ENCODE measurements around the gene LTBP3.

LTBP3 gene

DNA sequence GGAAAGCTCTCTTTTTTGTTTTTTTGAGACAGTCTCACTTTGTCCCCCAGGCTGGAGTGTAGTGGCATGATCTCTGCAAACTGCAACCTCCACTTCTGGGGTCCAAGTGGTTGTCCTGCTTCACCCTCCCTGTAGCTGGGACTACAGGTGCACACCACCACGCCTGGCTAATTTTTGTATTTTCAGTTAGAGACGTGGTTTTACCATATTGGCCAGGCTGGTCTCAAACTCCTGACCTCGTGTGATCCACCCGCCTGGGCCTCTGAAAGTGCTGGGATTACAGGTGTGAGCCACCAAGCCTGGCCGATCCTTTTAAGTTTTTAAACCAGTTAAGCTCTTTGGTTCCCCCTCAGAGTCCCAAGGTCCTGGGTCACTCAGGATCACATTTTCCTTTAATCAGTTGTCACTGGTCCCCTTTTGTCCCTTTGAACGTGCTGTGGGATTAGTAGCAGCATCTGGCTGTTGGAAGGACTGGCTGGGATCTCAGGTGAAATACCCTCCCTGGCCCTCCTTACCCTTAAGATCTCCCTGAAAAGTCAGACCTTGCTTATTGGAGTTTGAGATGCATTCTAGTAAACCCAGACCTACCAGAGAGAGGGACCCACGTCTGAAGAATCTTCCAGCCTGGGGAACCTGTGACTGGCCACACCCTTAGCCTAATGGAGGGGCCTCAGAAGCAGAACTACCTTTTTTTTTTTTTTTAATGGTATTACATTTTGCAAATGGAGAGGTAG is 51.2 kb downstream of the LTBP3 start:
- peak; percentile 52 for ATAC-seq
- peak; percentile 57 for DNase-seq

DNA sequence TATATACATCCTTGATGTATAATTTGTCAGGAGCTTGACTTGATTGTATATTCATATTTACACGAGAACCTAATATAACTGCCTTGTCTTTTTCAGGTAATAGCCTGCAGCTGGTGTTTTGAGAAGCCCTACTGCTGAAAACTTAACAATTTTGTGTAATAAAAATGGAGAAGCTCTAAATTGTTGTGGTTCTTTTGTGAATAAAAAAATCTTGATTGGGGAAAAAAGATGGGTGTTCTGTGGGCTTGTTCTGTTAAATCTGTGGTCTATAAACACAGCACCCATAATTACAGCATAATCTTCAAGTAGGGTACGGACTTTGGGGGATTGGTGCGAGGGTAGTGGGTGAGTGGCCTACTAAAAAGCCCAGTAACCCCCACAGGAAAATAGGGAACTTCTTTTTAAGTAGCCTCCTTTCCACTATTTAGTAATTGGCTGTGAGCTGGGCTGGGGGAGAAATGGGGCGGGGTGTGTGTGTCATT is 51.8 kb downstream of the LTBP3 start:
- DNase-seq = no peak
- ATAC-seq = no peak

DNA sequence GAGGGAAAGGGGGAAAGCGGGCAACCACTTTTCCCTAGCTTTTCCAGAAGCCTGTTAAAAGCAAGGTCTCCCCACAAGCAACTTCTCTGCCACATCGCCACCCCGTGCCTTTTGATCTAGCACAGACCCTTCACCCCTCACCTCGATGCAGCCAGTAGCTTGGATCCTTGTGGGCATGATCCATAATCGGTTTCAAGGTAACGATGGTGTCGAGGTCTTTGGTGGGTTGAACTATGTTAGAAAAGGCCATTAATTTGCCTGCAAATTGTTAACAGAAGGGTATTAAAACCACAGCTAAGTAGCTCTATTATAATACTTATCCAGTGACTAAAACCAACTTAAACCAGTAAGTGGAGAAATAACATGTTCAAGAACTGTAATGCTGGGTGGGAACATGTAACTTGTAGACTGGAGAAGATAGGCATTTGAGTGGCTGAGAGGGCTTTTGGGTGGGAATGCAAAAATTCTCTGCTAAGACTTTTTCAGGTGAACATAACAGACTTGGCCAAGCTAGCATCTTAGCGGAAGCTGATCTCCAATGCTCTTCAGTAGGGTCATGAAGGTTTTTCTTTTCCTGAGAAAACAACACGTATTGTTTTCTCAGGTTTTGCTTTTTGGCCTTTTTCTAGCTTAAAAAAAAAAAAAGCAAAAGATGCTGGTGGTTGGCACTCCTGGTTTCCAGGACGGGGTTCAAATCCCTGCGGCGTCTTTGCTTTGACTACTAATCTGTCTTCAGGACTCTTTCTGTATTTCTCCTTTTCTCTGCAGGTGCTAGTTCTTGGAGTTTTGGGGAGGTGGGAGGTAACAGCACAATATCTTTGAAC is 52.5 kb downstream of the LTBP3 start:
- ATAC-seq = no peak
- DNase-seq = no peak

DNA sequence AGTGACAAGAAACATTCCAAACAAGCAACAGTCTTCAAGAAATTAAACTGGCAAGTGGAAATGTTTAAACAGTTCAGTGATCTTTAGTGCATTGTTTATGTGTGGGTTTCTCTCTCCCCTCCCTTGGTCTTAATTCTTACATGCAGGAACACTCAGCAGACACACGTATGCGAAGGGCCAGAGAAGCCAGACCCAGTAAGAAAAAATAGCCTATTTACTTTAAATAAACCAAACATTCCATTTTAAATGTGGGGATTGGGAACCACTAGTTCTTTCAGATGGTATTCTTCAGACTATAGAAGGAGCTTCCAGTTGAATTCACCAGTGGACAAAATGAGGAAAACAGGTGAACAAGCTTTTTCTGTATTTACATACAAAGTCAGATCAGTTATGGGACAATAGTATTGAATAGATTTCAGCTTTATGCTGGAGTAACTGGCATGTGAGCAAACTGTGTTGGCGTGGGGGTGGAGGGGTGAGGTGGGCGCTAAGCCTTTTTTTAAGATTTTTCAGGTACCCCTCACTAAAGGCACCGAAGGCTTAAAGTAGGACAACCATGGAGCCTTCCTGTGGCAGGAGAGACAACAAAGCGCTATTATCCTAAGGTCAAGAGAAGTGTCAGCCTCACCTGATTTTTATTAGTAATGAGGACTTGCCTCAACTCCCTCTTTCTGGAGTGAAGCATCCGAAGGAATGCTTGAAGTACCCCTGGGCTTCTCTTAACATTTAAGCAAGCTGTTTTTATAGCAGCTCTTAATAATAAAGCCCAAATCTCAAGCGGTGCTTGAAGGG is 53.3 kb downstream of the LTBP3 start:
- ATAC-seq (no peak), DNase-seq (no peak)

DNA sequence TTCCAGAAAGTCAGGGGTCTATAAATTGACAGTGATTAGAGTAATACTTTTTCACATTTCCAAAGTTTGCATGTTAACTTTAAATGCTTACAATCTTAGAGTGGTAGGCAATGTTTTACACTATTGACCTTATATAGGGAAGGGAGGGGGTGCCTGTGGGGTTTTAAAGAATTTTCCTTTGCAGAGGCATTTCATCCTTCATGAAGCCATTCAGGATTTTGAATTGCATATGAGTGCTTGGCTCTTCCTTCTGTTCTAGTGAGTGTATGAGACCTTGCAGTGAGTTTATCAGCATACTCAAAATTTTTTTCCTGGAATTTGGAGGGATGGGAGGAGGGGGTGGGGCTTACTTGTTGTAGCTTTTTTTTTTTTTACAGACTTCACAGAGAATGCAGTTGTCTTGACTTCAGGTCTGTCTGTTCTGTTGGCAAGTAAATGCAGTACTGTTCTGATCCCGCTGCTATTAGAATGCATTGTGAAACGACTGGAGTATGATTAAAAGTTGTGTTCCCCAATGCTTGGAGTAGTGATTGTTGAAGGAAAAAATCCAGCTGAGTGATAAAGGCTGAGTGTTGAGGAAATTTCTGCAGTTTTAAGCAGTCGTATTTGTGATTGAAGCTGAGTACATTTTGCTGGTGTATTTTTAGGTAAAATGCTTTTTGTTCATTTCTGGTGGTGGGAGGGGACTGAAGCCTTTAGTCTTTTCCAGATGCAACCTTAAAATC is 54.0 kb downstream of the LTBP3 start:
- no peak for ATAC-seq
- DNase-seq = no peak

DNA sequence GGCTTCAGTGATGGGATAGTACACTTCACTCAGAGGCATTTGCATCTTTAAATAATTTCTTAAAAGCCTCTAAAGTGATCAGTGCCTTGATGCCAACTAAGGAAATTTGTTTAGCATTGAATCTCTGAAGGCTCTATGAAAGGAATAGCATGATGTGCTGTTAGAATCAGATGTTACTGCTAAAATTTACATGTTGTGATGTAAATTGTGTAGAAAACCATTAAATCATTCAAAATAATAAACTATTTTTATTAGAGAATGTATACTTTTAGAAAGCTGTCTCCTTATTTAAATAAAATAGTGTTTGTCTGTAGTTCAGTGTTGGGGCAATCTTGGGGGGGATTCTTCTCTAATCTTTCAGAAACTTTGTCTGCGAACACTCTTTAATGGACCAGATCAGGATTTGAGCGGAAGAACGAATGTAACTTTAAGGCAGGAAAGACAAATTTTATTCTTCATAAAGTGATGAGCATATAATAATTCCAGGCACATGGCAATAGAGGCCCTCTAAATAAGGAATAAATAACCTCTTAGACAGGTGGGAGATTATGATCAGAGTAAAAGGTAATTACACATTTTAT is 54.7 kb downstream of the LTBP3 start:
- DNase-seq = no peak
- ATAC-seq = no peak

DNA sequence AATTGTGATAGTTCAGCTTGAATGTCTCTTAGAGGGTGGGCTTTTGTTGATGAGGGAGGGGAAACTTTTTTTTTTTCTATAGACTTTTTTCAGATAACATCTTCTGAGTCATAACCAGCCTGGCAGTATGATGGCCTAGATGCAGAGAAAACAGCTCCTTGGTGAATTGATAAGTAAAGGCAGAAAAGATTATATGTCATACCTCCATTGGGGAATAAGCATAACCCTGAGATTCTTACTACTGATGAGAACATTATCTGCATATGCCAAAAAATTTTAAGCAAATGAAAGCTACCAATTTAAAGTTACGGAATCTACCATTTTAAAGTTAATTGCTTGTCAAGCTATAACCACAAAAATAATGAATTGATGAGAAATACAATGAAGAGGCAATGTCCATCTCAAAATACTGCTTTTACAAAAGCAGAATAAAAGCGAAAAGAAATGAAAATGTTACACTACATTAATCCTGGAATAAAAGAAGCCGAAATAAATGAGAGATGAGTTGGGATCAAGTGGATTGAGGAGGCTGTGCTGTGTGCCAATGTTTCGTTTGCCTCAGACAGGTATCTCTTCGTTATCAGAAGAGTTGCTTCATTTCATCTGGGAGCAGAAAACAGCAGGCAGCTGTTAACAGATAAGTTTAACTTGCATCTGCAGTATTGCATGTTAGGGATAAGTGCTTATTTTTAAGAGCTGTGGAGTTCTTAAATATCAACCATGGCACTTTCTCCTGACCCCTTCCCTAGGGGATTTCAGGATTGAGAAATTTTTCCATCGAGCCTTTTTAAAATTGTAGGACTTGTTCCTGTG is 55.4 kb downstream of the LTBP3 start:
- no peak for ATAC-seq
- no peak for DNase-seq

DNA sequence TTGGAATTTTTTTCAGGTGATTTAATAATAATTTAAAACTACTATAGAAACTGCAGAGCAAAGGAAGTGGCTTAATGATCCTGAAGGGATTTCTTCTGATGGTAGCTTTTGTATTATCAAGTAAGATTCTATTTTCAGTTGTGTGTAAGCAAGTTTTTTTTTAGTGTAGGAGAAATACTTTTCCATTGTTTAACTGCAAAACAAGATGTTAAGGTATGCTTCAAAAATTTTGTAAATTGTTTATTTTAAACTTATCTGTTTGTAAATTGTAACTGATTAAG is 55.9 kb downstream of the LTBP3 start:
- ATAC-seq (no peak), DNase-seq (no peak)

DNA sequence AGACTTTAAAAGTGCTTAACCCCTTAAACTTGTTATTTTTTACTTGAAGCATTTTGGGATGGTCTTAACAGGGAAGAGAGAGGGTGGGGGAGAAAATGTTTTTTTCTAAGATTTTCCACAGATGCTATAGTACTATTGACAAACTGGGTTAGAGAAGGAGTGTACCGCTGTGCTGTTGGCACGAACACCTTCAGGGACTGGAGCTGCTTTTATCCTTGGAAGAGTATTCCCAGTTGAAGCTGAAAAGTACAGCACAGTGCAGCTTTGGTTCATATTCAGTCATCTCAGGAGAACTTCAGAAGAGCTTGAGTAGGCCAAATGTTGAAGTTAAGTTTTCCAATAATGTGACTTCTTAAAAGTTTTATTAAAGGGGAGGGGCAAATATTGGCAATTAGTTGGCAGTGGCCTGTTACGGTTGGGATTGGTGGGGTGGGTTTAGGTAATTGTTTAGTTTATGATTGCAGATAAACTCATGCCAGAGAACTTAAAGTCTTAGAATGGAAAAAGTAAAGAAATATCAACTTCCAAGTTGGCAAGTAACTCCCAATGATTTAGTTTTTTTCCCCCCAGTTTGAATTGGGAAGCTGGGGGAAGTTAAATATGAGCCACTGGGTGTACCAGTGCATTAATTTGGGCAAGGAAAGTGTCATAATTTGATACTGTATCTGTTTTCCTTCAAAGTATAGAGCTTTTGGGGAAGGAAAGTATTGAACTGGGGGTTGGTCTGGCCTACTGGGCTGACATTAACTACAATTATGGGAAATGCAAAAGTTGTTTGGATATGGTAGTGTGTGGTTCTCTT is 56.5 kb downstream of the LTBP3 start:
- ATAC-seq (no peak), DNase-seq (no peak)

DNA sequence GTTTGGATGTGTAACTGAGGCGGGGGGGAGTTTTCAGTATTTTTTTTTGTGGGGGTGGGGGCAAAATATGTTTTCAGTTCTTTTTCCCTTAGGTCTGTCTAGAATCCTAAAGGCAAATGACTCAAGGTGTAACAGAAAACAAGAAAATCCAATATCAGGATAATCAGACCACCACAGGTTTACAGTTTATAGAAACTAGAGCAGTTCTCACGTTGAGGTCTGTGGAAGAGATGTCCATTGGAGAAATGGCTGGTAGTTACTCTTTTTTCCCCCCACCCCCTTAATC is 57.0 kb downstream of the LTBP3 start:
- DNase-seq (no peak), ATAC-seq (no peak)

DNA sequence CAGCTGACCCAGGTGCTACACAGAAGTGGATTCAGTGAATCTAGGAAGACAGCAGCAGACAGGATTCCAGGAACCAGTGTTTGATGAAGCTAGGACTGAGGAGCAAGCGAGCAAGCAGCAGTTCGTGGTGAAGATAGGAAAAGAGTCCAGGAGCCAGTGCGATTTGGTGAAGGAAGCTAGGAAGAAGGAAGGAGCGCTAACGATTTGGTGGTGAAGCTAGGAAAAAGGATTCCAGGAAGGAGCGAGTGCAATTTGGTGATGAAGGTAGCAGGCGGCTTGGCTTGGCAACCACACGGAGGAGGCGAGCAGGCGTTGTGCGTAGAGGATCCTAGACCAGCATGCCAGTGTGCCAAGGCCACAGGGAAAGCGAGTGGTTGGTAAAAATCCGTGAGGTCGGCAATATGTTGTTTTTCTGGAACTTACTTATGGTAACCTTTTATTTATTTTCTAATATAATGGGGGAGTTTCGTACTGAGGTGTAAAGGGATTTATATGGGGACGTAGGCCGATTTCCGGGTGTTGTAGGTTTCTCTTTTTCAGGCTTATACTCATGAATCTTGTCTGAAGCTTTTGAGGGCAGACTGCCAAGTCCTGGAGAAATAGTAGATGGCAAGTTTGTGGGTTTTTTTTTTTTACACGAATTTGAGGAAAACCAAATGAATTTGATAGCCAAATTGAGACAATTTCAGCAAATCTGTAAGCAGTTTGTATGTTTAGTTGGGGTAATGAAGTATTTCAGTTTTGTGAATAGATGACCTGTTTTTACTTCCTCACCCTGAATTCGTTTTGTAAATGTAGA is 57.6 kb downstream of the LTBP3 start:
- DNase-seq = peak; percentile 51

DNA sequence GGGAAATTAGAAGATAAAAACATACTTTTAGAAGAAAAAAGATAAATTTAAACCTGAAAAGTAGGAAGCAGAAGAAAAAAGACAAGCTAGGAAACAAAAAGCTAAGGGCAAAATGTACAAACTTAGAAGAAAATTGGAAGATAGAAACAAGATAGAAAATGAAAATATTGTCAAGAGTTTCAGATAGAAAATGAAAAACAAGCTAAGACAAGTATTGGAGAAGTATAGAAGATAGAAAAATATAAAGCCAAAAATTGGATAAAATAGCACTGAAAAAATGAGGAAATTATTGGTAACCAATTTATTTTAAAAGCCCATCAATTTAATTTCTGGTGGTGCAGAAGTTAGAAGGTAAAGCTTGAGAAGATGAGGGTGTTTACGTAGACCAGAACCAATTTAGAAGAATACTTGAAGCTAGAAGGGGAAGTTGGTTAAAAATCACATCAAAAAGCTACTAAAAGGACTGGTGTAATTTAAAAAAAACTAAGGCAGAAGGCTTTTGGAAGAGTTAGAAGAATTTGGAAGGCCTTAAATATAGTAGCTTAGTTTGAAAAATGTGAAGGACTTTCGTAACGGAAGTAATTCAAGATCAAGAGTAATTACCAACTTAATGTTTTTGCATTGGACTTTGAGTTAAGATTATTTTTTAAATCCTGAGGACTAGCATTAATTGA is 58.3 kb downstream of the LTBP3 start:
- no peak for ATAC-seq

More for the DNA sequence above, 57.6 kb downstream of the LTBP3 start:
- ATAC-seq = no peak

DNA sequence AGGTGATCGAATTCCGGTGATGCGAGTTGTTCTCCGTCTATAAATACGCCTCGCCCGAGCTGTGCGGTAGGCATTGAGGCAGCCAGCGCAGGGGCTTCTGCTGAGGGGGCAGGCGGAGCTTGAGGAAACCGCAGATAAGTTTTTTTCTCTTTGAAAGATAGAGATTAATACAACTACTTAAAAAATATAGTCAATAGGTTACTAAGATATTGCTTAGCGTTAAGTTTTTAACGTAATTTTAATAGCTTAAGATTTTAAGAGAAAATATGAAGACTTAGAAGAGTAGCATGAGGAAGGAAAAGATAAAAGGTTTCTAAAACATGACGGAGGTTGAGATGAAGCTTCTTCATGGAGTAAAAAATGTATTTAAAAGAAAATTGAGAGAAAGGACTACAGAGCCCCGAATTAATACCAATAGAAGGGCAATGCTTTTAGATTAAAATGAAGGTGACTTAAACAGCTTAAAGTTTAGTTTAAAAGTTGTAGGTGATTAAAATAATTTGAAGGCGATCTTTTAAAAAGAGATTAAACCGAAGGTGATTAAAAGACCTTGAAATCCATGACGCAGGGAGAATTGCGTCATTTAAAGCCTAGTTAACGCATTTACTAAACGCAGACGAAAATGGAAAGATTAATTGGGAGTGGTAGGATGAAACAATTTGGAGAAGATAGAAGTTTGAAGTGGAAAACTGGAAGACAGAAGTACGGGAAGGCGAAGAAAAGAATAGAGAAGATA is 59.0 kb downstream of the LTBP3 start, which contains the start of gene MALAT1:
Gene MALAT1 (plus strand): TSS at position 69 of the 736 bp plus-strand sequence.
- DNase-seq = peak; percentile 94
- ATAC-seq = no peak

More for the DNA sequence above, 58.3 kb downstream of the LTBP3 start:
- no peak for DNase-seq

DNA sequence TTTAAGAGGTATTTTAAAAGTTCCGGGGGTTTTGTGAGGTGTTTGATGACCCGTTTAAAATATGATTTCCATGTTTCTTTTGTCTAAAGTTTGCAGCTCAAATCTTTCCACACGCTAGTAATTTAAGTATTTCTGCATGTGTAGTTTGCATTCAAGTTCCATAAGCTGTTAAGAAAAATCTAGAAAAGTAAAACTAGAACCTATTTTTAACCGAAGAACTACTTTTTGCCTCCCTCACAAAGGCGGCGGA is 59.5 kb downstream of the LTBP3 start:
- ATAC-seq = no peak
- DNase-seq = no peak

DNA sequence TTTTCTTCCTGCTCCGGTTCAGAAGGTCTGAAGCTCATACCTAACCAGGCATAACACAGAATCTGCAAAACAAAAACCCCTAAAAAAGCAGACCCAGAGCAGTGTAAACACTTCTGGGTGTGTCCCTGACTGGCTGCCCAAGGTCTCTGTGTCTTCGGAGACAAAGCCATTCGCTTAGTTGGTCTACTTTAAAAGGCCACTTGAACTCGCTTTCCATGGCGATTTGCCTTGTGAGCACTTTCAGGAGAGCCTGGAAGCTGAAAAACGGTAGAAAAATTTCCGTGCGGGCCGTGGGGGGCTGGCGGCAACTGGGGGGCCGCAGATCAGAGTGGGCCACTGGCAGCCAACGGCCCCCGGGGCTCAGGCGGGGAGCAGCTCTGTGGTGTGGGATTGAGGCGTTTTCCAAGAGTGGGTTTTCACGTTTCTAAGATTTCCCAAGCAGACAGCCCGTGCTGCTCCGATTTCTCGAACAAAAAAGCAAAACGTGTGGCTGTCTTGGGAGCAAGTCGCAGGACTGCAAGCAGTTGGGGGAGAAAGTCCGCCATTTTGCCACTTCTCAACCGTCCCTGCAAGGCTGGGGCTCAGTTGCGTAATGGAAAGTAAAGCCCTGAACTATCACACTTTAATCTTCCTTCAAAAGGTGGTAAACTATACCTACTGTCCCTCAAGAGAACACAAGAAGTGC is 60.0 kb downstream of the LTBP3 start:
- ATAC-seq (no peak), DNase-seq (peak; percentile 68)

DNA sequence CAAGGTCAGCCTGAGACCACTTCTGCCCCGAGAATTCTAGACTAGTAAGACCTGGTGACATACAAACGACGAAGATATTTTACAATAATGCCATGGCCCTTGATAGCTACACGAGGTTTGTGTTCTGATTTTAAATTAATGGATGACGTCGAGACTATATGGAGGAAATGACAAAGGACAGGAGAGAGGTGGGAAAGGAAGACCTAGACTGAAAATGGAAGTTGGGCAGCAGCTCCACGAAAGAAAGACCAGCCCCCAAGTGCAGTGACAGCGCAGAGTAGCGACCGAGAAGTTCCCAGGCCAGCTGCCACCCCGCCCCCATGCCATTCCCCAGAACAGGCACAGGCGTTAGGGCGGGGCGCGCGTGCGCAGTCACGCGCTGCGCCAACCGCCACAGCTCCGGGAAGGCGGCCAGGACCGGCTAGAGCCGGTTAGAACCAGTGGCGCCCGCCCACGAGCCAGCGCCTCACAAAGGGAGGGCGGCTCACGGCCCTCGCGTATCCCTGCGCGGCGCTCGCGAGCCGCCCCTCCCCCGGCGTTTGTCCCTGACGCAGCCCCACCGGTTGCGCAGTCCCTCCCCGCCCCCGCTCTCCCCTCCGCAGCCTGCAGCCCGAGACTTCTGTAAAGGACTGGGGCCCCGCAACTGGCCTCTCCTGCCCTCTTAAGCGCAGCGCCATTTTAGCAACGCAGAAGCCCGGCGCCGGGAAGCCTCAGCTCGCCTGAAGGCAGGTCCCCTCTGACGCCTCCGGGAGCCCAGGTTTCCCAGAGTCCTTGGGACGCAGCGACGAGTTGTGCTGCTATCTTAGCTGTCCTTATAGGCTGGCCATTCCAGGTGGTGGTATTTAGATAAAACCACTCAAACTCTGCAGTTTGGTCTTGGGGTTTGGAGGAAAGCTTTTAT is 60.8 kb downstream of the LTBP3 start:
- DNase-seq = peak; percentile 99
- ATAC-seq = peak; percentile 84

All from stimulated activated naive CD8-positive, alpha-beta T cell treated with anti-CD3 and anti-CD28 coated beads, Interleukin-15, Interleukin-2, amounts not matched to agents 100 U/mL and 50 U/mL, for 24 hours (primary cell).